Uterus (tissue), 2 donors: ENCODE results near the gene TIGD3.

Experiments used
- CTCF ChIP-seq, 4 experiments: fragments of 200-600 bp in 2 of 4; fragments of 450-650 bp in 2 of 4; sonication (generic) in 2 of 4; IDR thresholded peaks; one replicate each; pipeline ENCODE4 v1.5.1; 2016 to 2019; ENCODE audit warnings: antibody characterized with exemption in 4 of 4, mild to moderate bottlenecking in 2 of 4, moderate library complexity in 1 of 4
- POLR2A ChIP-seq, 2 donors: fragments of 450-650 bp; IDR thresholded peaks; one replicate each; pipeline ENCODE4 v1.6.1; 2016; ENCODE audit warnings: antibody characterized with exemption in 2 of 2, mild to moderate bottlenecking in 1 of 2, moderate library complexity in 1 of 2

- TF ChIP-seq CTCF (IDR thresholded peaks at IDR 0.05) (no peak), POLR2A (IDR thresholded peaks at IDR 0.05) (no peak)
Observed at GRCh38 chr11:65355776-65356393, 1.3 kb downstream of the TIGD3 start.
